HG03558 (cell line): ENCODE data around the gene NFASC.

Experiments used
- ATAC-seq: cut with Tn5 transposase; IDR thresholded peaks from one replicate; pipeline ENCODE4 v1.9.1; 2021; ENCODE audit warnings: moderate number of reproducible peaks; ENCODE audit not compliant: unreplicated experiment; ENCODE audit errors: extremely low read depth

Gene NFASC

GRCh38 chr1:204994086-204994862, 123.6 kb downstream of the NFASC start:
- ATAC-seq, result no peak

GRCh38 chr1:204996981-204997380, 126.3 kb downstream of the NFASC start:
- ATAC-seq, result no peak

GRCh38 chr1:204997591-204998355, 127.1 kb downstream of the NFASC start:
- ATAC-seq, result no peak

DNA sequence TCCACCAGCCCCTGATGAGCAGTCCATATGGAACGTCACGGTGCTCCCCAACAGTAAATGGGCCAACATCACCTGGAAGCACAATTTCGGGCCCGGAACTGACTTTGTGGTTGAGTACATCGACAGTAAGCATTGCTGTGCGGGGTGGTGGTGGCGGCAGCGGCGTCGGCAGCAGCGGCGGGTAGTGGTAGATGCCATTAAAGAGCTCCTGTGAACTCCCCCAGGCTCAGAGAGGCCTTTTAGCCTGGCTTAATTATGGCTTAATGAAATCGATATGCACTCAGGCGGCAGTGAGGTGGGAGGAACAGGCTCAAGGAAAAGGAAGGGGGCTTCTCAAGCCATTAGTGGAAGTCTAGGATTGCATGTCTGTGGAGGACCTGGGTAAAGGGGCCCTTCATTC, 130.5 kb downstream of the NFASC start:
- no peak for ATAC-seq

DNA sequence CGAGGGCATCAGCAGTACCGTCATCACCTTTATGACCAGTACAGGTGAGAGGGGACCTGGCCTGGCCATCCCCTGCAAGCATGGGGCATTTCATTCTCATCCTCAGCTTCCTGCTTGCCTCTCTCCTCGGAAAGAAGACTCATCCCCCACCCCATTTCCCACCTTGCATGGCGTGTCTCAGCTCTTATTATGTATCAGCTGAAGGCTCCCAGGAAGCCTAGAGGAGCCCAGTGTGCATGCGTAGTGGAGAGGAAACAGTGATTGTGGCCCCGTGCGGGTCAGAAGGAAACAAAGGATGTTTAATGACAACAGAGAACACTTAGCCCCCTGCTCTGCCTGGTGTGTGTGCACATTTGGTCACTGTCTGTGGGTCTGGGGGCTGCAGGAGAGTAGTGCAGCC, 132.0 kb downstream of the NFASC start:
- no peak for ATAC-seq

GRCh38 chr1:205003358-205004131, 132.9 kb downstream of the NFASC start:
- ATAC-seq, result no peak

GRCh38 chr1:205004351-205004750, 133.7 kb downstream of the NFASC start:
- no peak for ATAC-seq

DNA sequence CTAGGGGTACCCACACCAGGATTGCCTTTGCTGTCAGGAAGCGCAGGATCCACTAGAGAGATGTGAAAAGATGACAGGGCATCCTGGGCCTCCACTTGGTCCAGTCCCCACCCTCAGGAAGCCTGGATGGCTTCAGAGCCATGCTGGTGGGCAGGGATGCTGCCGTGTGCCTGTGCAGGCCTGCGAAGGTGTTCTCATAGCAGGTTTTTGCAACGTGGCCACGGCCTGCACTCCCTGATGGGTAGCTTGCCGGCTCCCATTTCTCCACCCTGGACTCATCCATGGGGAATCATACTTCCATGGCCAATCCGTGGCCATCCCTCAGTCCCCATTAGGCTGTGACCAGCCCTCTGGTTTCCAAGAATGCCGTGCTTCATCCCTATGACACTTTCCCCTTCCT, 138.2 kb downstream of the NFASC start:
- no peak for ATAC-seq

GRCh38 chr1:205009670-205010069, 139.0 kb downstream of the NFASC start:
- no peak for ATAC-seq

DNA sequence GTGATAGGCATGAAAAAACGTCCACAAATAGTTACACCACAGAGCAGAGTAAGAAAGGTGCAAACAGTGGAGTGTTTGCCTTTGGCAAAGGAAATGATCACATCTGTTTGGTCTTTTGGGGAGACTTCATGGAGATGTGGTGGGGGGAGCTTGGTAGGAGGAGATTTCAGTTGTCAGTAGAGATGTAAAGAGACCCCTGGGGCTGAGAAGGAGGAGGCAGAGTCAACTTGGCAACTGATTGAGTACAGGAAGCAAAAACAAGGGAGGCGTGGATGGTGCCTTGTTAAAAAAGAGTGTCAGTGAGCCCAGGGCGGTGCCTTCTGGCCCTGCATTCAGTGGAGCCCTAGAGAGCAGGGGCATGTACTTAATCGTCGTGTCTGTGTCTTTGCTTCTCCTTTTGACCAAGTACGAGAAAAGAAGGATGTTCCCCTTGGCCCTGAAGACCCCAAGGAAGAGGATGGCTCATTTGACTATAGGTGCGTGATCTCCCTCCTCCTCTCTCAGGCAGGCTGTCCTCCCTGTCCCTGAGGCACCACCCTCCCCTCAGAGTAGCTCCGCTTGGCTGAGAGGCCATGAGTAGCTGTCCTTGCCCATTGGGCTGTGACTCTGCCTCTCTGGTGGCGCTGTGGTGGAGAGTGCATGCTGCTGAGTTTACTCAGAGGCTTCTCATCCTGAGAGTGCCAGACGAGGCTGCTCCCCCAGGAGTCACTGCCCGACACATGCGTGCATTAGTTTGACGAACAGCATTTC, 141.9 kb downstream of the NFASC start:
- ATAC-seq, result no peak

GRCh38 chr1:205013683-205014367, 143.2 kb downstream of the NFASC start:
- ATAC-seq, result no peak

DNA sequence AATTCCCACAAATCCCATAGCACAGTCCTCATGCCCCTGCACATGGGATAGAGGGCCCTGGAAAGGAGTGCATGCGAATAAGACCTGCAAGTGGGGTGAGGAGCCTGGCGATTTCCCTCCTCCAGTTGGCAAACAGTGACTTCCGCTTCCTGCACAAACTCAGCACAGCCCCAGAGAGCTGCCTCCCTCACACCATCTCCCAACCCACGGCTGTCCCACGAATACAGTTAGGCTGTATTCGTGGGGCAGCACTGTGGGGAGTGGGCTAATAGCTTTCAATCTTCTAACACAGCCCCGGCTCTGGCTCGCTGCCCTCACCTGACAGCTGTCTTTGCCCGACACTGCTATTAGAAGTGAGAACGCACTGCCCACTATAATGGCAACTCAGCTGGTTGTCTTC, 144.1 kb downstream of the NFASC start:
- no peak for ATAC-seq

DNA sequence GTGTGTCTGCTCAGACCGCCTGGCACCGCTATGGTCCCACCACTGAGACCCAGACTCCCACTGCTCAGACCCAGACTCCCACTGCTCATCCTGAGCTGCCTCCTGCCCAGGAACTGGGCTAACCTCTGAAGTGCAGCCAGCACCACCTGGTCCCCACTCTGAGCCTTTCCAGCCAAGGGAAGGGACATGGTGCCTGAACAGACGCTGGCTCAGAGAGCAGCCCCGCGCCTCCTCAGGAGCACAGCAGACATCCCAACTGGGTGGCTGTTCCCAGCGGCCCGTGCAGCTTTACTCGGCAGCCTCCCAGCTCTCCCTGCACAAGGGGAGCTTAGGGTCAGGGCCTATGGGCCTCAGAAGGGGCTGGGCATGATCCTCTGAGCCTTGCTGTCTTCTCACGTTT, 144.6 kb downstream of the NFASC start:
- no peak for ATAC-seq

GRCh38 chr1:205016075-205016474, 145.4 kb downstream of the NFASC start:
- no peak for ATAC-seq

GRCh38 chr1:205016584-205016983, 145.9 kb downstream of the NFASC start:
- ATAC-seq, result no peak

DNA sequence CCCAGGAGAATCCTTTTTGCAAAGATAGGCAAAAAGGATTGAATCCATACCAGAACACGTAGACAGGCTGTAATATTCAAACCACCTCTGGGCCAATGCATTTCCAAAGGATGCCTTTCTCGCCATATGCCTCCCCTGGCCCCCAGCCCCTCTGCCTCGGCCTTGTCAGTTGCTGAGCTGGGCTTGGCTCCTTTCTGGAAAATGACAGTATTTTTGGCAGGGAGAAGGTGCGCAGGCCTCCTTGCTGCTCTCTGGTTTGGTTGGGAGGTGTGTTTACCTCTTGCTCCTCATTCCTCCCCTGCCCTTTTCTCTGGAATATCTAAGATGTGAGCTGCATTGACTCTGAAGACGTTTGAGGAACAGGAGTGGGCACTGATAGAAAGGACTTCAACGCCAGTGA, 146.3 kb downstream of the NFASC start:
- ATAC-seq, result no peak

GRCh38 chr1:205017766-205018165, 147.1 kb downstream of the NFASC start:
- no peak for ATAC-seq

DNA sequence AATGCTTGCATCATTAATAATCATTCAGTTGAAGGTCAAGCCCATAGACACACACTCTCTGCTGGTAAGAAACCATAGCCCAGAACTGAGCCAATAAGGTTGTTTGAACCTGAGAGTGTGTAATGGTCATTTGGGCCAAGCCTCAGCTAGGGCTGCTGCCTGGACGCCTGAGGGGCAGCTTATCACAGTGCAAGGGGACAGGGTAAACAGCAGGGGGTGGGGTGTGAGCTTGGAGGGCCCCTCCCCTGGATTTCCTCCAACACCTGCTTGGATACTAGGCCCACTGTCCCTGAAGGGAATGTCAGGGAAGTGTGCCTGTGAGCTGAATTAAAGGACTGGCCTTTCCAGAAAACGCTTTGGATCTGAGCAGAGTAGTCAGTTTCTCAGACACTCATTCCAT, 147.7 kb downstream of the NFASC start:
- ATAC-seq, result no peak

- no peak for ATAC-seq
These were observed 149.8 kb downstream of the NFASC start for GRCh38 chr1:205020466-205020865.

- no peak for ATAC-seq
These were observed 154.0 kb downstream of the NFASC start for GRCh38 chr1:205024679-205025078.
